HEK293T (cell line): ENCODE results near the gene SPATA9.

Source experiments
- ARNT ChIP-seq: fragments of 450-650 bp; IDR thresholded peaks from 2 replicates; pipeline ENCODE4 v1.6.1; 2017; ENCODE audit warnings: mild to moderate bottlenecking
- BHLHE40 ChIP-seq: fragments of 450-650 bp; IDR thresholded peaks from 2 replicates; pipeline ENCODE4 v1.6.1; 2016; ENCODE audit warnings: mild to moderate bottlenecking, moderate library complexity, borderline replicate concordance
- FOXK2 ChIP-seq: fragments of 450-650 bp; IDR thresholded peaks from 2 replicates; pipeline ENCODE4 v1.6.1; 2016; ENCODE audit warnings: mild to moderate bottlenecking
- LEF1 ChIP-seq: fragments of 450-650 bp; IDR thresholded peaks from 2 replicates; pipeline ENCODE4 v1.6.1; 2017; ENCODE audit warnings: mild to moderate bottlenecking, borderline replicate concordance
- SP1 ChIP-seq: fragments of 450-650 bp; IDR thresholded peaks from 2 replicates; pipeline ENCODE4 v1.6.1; 2017
- SUZ12 ChIP-seq: fragments of 450-650 bp; IDR thresholded peaks from 2 replicates; pipeline ENCODE4 v1.6.1; 2016; ENCODE audit warnings: mild to moderate bottlenecking
- TARDBP ChIP-seq: fragments of 450-650 bp; IDR thresholded peaks from 2 replicates; pipeline ENCODE4 v1.6.1; 2016

DNA sequence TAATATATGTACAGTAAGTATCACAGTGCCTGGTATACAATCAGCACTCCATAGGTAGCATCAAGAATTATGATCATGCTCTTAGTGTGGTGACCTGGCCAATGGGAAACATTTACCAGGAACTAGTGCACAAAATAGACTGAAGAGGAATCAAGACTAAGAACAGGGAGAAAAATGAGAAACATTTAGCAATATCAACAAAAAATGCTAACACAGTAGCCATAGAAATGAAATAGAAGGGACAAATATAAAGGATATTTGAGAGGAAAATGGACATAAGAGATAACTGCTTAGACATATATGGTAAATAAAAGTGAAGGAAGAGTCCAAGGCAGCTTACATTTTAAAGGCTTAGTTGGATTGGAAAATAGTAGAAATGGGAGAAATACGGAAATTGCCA, 16.5 kb upstream of the SPATA9 start:
- TF ChIP-seq TARDBP (no peak), FOXK2 (no peak), SUZ12 (no peak), SP1 (no peak), LEF1 (no peak), ARNT (no peak), BHLHE40 (no peak)
